ENCODE data around the gene DDX47.
A peak's percentile ranks its signal among the peaks of the same experiment; 100 is the strongest.
"Not testable (repeated sequence)": the region's sequence is repeated elsewhere in the genome, so short reads cannot be mapped to it uniquely, and the experiment has no call there.

Gene DDX47

DNA sequence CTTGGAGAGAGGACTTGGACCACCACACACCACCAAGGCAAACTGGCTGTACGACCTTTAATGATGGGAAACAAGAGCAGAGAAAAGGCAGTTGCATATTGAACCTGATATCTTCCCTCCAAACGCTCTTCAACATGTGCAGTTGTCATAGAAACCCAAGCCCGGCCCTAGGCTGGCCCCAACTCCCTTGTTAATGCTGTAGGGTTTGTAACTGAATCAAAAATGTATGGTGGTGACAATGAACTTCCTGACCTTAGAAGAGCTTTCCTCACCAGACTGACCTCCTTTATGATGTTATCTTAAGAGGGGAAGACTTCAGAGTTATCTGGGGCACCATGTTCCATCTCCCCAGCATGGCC is 15.4 kb upstream of the DDX47 start:
- no peak for DNase-seq

DNA sequence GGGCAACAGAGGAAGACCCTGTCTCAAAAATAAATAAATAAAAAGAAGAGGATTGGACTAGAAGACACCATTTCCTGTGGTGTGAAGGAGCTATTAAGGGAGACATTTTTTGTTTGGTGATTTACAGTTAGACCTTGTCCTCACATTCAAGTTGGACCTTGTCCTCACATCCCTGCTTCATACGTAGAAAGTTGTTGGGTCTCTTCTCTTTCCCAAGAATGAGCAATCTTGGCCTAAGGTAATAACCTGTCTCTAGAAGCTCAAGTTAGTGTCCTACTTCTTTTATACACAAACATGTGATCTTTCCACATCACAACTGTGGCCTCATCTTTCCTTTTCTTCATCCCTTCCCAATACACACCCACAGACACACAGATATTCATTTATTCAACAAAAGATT is 14.7 kb upstream of the DDX47 start:
- no peak for DNase-seq

DNA sequence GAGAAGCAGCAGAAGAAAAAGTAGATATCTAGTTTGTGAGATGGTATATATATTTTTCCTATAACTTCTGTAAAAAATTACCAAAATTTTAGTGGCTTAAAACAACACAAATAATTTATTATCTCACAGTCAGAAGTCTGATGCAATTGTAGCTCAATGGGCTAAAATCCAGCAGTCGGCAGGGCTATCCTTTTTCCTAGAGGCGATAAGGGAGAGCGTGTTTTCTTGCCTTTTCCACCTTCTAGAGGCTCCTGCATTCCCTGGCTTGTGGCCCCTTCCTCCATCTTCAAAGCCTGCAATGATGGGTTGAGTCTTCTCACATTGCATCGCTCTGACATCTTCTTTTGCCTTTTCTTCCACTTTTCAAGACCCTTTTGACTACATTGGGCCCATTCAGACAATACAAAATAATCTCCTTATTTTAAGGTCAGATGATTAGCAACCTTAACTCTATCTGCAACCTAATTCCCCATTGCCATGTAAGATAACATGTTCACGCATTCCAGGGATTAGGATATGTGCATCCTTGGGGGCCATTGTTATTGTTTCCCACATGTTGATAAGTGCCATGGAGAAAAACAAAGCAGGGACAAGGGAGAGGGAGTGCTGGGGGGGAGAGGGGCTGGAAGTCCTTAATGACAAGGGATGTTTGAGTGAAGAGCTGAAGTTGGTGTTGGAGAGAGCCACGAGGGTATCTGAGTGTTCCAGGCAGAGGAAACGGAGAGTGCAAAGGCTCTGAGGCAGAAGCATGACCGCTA is 13.8 kb upstream of the DDX47 start:
- no peak for DNase-seq

DNA sequence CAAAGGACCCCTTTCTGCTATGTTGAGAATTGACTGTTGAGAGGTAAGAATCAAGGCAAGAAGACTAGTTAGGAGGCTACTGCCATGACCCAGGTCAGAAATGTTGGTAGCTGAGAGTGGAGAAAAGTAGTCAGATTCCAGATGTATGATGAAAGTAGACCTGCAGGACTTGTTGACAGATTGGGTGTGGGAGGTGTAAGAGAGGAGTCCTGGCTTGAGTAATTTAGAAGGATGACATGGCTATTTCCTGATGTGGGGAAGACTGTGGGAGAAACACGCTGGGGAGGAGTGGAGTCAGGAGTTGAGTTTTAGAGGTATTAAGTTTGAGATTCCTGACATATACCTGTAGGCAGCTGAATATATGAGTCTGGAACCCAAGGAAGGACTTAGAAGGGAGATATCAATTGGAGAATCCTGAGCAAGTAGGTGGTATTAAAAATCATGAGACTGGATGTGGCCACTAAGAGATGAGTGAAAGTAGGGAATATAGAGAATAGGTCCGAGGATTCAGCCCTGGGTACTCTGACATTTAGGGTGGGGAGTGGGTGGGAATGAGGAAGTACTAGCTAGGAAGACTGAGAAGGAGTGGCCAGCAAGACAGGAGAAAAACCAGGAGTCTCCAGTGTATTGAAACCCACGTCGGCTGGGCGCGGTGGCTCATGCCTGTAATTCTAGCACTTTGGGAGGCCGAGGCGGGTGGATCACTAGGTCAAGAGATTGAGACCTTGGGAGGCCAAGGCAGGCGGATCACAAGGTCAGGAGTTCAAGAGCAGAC is 12.6 kb upstream of the DDX47 start:
- DNase-seq: no peak

DNA sequence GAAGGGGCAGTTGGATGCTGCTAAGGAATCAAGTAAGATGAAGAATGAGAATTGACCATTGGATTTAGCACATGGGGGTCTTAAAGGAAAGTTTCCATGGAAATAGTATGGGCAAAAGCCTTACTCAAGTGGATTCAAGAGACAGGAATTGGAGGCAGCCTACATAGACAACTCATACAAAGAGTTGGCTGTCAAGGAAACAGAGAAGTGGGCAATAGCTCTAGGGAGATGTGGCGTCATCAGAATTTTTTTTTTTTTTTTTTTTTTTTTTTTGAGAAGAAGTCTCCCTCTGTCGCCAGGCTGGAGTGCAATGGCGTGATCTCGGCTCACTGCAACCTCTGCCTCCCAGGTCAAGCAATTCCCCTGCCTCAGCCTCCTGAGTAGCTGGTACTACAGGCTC is 11.5 kb upstream of the DDX47 start:
- peak; percentile 18 for DNase-seq

DNA sequence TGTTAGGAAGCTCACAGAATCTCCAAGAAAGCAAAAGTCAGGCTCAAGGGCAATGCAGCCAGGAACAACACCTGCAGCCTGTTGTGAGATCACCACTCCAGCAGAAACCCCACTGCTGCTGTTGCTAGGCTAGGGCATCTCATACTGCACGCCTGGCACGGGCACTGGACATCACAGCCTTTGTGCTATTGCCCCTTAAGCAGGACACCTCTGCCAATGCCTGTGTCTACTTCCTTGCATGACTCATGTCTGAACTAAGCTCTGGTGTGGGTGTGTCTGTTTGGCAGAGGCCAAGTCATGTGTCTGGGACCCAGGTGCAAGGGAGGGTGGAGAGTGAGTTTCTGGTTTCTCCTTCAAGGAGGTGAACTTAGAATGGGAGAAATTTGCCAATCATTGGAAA is 10.0 kb upstream of the DDX47 start:
- DNase-seq: no peak

DNA sequence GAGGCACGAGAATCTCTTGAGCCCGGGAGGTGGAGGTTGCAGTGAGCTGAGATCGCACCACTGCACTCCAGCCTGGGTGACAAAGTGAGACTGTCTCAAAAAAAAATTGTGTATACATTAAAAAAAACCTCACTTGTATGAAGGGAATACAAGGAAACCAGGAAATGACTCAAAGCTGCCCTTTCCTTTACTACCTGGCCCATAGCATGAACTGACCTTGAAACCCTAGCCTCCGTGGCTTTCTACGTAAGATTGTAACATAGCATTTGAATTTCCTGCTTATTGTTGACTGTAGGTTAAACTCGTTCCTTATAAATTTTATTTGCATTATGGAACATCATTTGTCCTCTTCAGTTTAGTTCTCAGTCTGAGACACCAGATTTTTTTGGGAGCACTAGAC is 9.1 kb upstream of the DDX47 start:
- DNase-seq: no peak

DNA sequence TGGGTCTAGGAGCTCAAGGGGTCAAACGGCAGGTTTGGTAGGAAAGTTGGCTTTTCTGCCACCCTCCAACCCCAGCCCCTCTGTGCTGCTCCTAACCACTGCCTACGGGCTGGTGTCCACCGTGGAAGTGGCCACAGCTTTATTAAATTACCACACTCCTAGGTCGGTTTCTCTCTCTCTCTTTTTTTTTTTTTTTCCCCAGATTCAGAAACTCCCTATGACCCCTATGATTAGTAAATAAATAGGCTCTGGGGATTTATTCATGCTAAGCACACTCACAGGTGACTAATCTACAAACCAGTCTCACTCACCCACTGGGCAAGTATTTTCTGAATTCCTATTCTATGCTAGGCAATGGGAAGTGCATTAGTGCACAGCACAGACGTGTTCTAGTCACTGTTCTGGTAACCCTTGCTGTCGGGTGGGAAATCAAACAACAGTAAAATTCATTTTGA is 8.7 kb upstream of the DDX47 start:
- DNase-seq: no peak

DNA sequence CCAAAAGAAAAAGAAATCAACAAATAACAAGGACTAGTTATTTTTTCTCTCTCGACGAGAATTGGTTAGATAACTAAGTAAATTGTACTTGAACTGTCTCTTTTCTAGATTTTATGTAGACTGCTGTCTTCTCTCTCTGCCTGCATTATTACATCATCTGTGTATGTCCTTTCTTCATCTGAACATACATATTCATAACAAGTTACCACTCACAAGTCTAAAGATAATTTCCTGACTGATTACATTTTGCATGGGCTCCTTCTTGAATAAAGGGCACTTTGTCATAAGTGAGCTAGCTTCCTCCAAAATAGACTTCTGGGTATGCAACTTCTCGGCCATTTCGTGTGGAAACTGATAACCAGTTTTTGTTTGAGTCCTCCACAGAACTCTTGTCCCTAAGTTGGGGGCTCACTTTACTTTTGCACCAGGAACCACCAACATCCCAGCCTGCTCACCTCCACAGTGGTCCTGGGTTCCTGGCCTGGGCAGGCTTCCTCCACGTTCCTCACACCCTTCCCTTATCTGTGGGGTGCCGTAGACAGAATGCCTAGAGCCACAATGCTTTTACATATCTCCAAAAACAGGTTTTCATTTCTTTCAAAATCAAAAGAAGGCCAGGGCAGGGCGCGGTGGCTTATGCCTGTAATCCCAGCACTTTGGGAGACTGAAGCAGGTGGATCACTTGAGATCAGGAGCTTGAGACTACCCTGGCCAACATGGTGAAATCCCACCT is 6.2 kb upstream of the DDX47 start:
- no peak for DNase-seq

DNA sequence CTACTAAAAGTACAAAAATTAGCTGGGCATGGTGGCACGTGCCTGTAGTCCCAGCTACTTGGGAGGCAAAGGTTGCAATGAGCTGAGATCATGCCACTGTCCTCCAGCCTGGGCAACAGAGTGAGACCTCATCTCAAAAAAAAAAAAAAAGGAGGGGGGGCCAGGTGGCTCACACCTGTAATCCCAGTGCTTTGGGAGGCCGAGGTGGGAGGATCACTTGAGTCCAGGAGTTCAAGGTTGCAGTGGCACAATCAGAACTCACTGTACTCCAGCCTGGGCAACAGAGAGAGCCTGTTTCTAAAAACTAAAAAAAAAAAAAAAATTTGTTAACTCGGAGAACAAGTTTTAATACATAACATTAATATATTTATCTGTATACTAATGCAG is 5.6 kb upstream of the DDX47 start:
- DNase-seq: not testable (repeated sequence)

DNA sequence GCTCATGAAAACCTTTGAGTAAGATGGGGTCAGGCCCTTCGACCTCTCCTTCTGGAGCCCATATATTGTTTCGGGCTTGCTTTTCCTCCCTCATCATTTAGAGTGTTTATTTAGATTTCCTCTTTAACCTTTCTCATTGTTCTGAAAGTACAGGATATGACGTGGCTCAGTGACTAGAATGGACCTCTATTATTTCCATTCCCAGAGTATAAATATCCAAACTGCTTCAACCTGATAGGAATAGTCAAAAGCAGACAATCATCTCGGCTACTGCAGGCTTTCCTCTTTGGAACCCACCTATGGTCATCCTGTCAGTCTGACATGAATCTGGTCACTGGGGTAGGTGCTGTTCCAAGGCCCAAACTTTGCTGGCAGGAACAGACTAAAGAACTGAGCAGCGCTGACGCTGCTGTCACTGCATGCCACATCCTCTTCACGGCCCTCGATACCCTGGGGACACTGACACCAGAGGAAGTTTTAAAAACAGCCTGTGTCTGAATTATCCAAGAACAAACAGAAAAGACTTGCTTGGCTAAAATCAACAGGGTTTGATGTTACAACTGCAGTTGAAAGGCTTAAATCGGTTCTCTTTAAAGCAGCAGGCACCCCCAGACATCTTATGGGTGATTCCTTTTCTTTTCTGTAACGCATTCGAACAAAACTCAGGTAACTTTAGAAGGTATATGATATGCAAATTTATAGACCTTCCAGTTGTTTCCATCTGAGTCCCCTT is 5.0 kb upstream of the DDX47 start:
- no peak for DNase-seq

DNA sequence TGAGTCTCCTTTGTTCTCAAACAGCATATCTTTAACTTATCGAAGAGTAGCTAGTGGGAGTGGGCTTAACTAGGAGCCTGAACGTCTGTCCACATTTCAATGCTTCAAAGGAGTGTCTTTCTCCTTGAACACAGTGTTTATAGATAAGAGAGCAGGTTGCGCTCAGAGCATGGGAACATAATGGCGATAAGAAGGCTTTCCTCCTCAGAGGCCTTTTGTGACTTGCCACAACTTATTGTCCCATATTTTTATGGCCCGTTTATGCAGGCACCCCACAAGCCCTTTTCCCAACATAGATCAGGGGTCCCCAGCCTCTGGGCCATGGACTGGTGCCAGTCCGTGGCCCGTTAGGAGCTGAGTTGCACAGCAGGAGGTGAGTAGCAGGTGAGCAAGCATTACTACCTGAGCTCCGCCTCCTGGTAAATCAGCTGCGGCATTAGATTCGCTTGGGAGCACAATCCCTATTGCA is 2.6 kb upstream of the DDX47 start:
- DNase-seq: no peak

DNA sequence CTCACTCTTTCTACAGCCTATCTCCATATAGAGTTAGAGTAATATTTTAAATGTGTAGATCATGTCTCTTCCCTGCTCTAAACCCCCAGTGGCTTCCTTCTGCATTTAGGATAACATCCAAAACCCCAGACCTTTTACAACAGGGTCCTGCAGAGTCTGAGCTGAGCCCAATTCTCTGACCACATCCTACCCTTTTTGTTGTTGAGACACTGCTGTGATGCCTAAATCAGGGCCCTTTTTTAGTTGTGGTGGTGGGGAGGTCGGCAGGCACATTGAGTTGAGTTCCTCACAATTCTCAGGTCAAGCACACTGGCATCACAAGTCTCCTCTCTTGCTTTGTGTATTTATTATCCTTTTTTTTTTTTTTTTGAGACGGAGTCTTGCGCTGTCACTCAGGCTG is 1.8 kb upstream of the DDX47 start:
- DNase-seq: no peak

DNA sequence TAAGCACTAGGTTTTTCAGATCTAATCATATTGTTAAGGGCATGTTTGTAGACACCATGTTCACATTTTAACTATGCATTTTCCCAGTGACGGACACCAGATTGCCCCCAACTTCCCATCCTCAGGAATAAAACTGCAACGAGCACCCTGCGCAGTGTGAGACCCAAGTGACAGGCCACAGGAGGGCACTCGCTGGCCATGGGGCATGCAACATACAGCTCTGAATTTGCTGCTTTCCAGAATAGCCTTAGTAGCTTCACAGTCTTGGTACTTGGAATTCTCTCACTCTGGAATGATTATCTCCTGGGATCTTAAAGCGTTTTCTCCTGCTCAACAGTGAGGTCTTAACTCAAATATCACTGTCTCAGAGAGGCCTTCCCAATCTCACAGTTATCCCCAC is 972 bp upstream of the DDX47 start:
- no peak for DNase-seq

DNA sequence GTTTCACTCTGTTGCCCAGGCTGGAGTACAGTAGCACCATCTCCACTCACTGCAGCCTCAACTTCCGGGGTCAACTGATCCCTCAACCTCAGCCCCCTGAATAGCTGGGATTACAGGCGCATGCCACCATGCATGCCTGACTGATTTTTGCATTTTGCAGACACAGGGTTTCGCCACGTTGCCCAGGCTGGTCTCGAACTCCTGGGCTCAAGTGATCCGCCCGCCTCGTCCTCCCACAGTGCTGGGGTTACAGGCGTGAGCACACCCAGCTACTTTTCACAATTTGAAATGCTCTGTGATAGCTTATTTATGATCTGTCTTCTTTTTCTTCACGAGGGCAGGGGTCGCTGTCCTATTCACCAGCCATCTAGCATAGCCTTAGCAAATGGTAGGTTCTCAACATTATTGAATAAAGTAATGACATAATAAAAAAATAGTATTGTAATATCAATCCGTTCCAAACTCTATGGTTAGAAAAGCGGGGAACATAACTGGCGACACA is 477 bp upstream of the DDX47 start:
- DNase-seq: no peak

DNA sequence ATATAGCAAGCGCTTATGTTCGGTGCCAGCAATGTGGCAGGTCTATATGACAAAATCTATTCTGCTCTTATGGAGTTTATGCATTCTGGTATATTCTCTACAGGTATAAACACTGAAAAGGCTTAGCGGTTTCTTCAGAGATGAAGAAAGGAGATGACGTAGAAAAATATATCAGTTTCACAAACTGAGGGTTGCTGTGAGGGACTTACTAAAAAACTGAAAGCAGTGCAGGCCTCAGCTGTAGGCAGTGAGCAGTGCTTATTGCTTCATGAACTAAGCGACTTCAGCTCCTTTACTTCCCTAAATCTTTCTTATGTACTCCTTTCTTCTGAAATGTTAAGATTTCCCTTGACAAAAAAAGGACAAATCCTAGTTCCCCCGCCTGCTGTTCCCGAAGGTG is 4.5 kb downstream of the DDX47 start:
- DNase-seq: no peak

DNA sequence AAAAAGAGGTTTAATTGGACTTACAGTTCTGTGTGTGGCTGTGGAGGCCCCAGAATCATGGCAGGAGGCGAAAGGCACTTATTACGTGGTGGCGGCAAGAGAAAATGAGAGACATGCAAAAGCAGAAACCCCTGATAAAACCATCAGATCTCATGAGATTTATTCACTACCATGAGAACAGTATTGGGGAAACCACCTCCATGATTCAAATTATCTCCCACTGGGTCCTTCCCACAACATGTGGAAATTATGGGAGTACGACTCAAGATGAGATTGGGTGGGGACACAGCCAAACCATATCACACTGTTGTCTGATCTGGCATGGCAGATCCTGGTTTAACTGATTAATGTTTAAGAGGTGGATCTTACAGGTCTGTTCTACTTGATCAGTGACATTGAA is 5.6 kb downstream of the DDX47 start:
- DNase-seq: no peak

DNA sequence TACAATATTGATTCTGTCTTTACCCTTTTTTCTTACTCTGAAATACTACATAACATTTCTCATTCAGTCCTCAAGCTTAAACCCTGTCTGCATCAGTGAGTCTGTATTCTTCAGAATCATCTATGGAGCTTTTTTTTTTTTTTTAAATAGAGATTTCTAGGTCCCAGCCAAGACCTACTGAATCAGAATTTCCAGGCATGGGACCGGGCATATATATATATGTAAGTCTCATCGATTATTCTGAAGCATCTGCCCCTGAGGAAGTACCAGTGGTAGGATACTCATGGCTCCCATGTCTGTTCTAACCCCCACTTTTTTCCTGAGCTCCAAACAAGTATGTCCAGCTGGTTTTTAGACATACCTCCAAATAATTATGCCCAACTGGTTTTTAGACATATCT is 6.1 kb downstream of the DDX47 start:
- DNase-seq: no peak

DNA sequence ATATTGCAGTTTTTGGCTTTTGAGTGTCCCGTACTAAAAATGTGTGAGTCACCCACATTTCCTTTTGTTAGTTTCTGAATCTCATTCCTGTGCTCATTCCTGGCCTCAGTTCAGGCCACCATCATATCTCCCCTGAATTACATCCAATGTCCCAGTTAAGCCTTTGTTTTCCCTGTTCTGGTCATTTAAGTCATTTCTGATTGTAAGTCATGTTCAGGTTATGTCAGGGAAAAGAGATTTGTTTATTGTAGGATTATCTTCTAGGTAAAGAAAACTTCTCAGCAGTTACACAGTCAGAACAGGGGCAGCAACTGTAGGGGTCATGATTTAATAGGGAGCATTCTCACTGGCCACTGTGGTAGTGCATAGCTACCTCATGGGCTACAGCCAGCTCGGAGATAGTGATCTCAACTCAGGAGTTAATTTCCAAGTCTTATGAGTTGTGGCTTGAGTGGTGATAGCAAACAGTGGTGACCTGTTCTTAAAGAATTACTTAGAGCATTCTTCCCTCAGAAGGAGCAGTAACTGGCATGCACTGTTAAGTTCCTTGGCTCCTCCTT is 6.7 kb downstream of the DDX47 start:
- DNase-seq: no peak

DNA sequence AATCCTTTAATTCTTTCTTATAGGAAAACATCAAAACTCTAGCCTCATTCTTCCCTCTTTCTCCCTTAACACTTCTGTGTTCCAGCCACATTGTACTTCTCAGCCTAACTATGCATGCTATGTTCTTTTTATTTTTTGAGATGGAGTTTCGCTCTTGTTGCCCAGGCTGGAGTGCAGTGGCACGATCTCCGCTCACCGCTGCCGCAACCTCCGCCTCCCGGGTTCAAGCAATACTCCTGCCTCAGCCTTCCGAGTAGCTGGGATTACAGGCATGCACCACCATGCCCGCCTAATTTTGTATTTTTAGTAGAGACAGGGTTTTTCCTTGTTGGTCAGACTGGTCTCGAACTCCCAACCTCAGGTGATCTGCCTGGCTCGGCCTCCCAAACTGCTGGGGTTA is 7.2 kb downstream of the DDX47 start:
- DNase-seq: not testable (repeated sequence)

DNA sequence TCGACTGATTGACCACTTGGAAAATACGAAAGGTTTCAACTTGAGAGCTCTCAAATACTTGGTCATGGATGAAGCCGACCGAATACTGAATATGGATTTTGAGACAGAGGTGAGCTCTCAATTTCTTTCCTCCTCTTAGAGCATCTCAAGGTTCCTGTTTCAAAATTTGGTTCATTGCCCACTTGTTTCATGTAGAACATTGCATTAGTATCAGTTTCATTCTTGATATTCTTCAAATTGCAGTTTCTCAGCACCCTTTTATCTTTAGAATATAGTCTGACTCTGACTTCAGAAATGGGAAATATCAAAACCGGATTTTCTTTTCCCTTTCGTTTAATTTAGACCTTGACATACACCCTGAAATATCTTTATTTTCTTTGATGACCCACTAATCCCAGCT is 8.8 kb downstream of the DDX47 start:
- DNase-seq: no peak

DNA sequence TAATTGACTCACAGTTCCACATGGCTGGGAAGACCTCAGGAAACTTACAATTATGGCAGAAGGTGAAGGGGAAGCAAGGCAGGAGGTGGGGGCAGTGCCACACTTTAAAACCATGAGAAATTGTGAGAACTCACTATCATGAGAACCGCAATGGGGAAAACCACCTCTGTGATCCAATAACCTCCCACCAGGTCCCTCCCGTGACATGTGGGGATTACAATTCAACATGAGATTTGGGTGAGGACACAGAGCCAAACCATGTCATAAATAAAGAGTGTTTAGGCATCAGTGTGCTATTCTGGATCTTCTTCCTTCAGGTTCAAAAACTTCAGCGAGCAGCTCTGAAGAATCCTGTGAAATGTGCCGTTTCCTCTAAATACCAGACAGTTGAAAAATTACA is 9.7 kb downstream of the DDX47 start:
- no peak for DNase-seq

DNA sequence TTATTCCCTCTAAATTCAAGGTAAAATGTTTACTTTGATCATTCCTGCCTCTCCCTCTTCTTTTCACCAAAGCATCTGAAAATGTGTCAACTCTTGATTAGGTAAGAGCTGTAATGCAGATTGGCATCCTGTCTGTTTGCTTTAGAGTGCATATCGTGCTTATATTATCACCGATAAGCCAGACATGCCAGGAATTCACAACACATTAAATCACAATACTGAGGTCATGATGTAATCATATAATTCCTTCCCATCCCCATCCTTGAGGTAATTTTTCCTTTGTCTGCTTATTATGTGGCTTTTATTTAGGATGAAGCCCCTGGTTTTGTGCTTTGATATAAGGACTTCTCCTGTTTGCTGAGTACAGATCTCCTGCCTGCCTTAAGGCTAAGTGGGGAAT is 10.2 kb downstream of the DDX47 start:
- no peak for DNase-seq
